SK-N-SH (cell line): ENCODE data around the gene NF2. TPM values are rescaled to one million over a fixed set of nuclear protein-coding genes. Genes with fewer than 3 reads are reported as not detected.
A peak's percentile ranks its signal among the peaks of the same experiment; 100 is the strongest.

Source experiments
- CTCF ChIA-PET: fragments of 300-600, 350-600 bp; formaldehyde crosslinking; extraction: SDS; loops from one replicate; lab custom pipeline; 2021; lab: Yijun Ruan, JAX
- POLR2A ChIA-PET: fragments of 350-600 bp; sonication (Branson Sonifier 250); formaldehyde crosslinking; extraction: SDS; loops from one replicate; lab custom pipeline; 2020; ENCODE audit warnings: antibody characterized with exemption, inconsistent platforms; lab: Yijun Ruan, JAX
- DNase-seq: peaks from one replicate; pipeline ENCODE4 v3.0.0; 2012
- H2AFZ ChIP-seq: fragments of 200-600 bp; sonication (generic); 2 replicates; pipeline ENCODE4 v1.8.1; 2016; ENCODE audit warnings: antibody characterized with exemption, mild to moderate bottlenecking, low read depth
- H3F3A ChIP-seq: fragments of 200-600 bp; sonication (generic); replicated peaks from 2 replicates; pipeline ENCODE3; 2016; ENCODE audit warnings: antibody characterized with exemption, mild to moderate bottlenecking; ENCODE audit not compliant: insufficient read depth
- H3K27ac ChIP-seq, 2 experiments: fragments of 200-500 bp in 1 of 2; fragments of 200-600 bp in 1 of 2; sonication (Bioruptor generic) in 1 of 2; sonication (generic), shearing (Covaris generic) in 1 of 2; 2 replicates each; pipeline versions ENCODE4 v1.5.1 to v1.6.1; 2014 to 2016; ENCODE audit warnings: low read depth in 2 of 2, inconsistent platforms in 1 of 2, low read length in 1 of 2, mild to moderate bottlenecking in 1 of 2, mixed read lengths in 1 of 2
- H3K27me3 ChIP-seq: fragments of 200-600 bp; sonication (generic), shearing (Covaris generic); 2 replicates; pipeline ENCODE4 v1.6.1; 2016; ENCODE audit warnings: mixed run types; ENCODE audit not compliant: insufficient read depth
- H3K36me3 ChIP-seq, 2 experiments: fragments of 200-500 bp in 1 of 2; fragments of 200-600 bp in 1 of 2; sonication (Bioruptor generic) in 1 of 2; sonication (generic) in 1 of 2; replicated peaks in 1 of 2; 2 replicates each; pipeline versions ENCODE3 to v1.5.1; 2014 to 2016; ENCODE audit warnings: low read length in 1 of 2, mild to moderate bottlenecking in 1 of 2; ENCODE audit not compliant: insufficient read depth in 2 of 2, control insufficient read depth in 1 of 2
- H3K4me1 ChIP-seq, 2 experiments: fragments of 200-500 bp in 1 of 2; fragments of 200-600 bp in 1 of 2; sonication (Bioruptor generic) in 1 of 2; sonication (generic), shearing (Covaris generic) in 1 of 2; 2 replicates each; pipeline versions ENCODE4 v1.5.1 to v1.6.1; 2014 to 2016; ENCODE audit warnings: low read depth in 1 of 2, low read length in 1 of 2, mixed run types in 1 of 2; ENCODE audit not compliant: insufficient read depth in 2 of 2, control insufficient read depth in 1 of 2
- H3K4me2 ChIP-seq: fragments of 200-600 bp; sonication (generic), shearing (Covaris generic); 2 replicates; pipeline ENCODE4 v1.6.1; 2017; ENCODE audit warnings: mixed run types
- H3K4me3 ChIP-seq, 2 experiments: fragments of 200-500 bp in 1 of 2; fragments of 200-600 bp in 1 of 2; sonication (Bioruptor generic) in 1 of 2; sonication (generic), shearing (Covaris generic) in 1 of 2; 2 replicates each; pipeline versions ENCODE4 v1.5.1 to v1.8.1; 2014 to 2016; ENCODE audit warnings: low read depth in 2 of 2, inconsistent platforms in 1 of 2, low read length in 1 of 2, mild to moderate bottlenecking in 1 of 2, mixed read lengths in 1 of 2, moderate library complexity in 1 of 2
- H3K79me2 ChIP-seq: fragments of 200-600 bp; sonication (generic); 2 replicates; pipeline ENCODE4 v1.8.1; 2017; ENCODE audit warnings: mild to moderate bottlenecking; ENCODE audit not compliant: insufficient read depth
- H3K9ac ChIP-seq: fragments of 200-600 bp; sonication (generic); 2 replicates; pipeline ENCODE4 v1.6.1; 2017; ENCODE audit warnings: mixed run types
- H3K9me2 ChIP-seq: fragments of 200-600 bp; sonication (generic); 2 replicates; pipeline ENCODE4 v1.6.1; 2017; ENCODE audit warnings: mixed run types
- H3K9me3 ChIP-seq: fragments of 200-600 bp; sonication (generic); 2 replicates; pipeline ENCODE4 v1.6.1; 2017; ENCODE audit warnings: mixed run types, mild to moderate bottlenecking, moderate library complexity
- H4K20me1 ChIP-seq: fragments of 200-600 bp; sonication (generic); 2 replicates; pipeline ENCODE4 v1.6.1; 2017; ENCODE audit warnings: mild to moderate bottlenecking, mixed run types; ENCODE audit not compliant: insufficient read depth
- FOXM1 ChIP-seq: IDR thresholded peaks from 2 replicates; pipeline ENCODE4 v1.4.0; 2012; ENCODE audit warnings: low read depth, mild to moderate bottlenecking
- JUND ChIP-seq: IDR thresholded peaks from 2 replicates; pipeline ENCODE4 v1.4.0; 2012
- MEF2A ChIP-seq: IDR thresholded peaks from 2 replicates; pipeline ENCODE4 v1.4.0; 2012; ENCODE audit warnings: low read depth, borderline replicate concordance
- NFIC ChIP-seq: IDR thresholded peaks from 2 replicates; pipeline ENCODE4 v1.4.0; 2012; ENCODE audit warnings: borderline replicate concordance
- POLR2AphosphoS5 ChIP-seq: IDR thresholded peaks from 2 replicates; pipeline ENCODE4 v1.6.1; 2012; ENCODE audit warnings: low read depth, low read length
- RAD21 ChIP-seq: IDR thresholded peaks from 2 replicates; pipeline ENCODE4 v1.6.1; 2012; ENCODE audit warnings: mild to moderate bottlenecking, low read length
- SIN3A ChIP-seq: IDR thresholded peaks from 2 replicates; pipeline ENCODE4 v1.6.1; 2012; ENCODE audit warnings: low read depth, mild to moderate bottlenecking, low read length, moderate library complexity, borderline replicate concordance
- SMC3 ChIP-seq: IDR thresholded peaks from 2 replicates; pipeline ENCODE4 v1.6.1; 2012; ENCODE audit warnings: low read depth, low read length, improper control_type of control experiment
- TCF12 ChIP-seq: IDR thresholded peaks from 2 replicates; pipeline ENCODE4 v1.4.0; 2012
- TEAD4 ChIP-seq: IDR thresholded peaks from 2 replicates; pipeline ENCODE4 v1.4.0; 2012; ENCODE audit warnings: mild to moderate bottlenecking, borderline replicate concordance; ENCODE audit not compliant: insufficient read depth
- YY1 ChIP-seq: IDR thresholded peaks from 2 replicates; pipeline ENCODE4 v1.4.0; 2012; ENCODE audit warnings: low read depth, mild to moderate bottlenecking
- WGBS: methylation state at CpG from one replicate; pipeline ENCODE4 v1.1.6; 2017; ENCODE audit warnings: low lambda C conversion rate; 5-methylcytosine and 5-hydroxymethylcytosine counted together
- polyA plus RNA-seq, 3 experiments: library from polyadenylated mRNA; depleted of rRNA; stranded (reverse); fragments of >200 nt; gene quantifications; 2 replicates each; pipeline ENCODE4 v1.2.3, GENCODE V29; 2012
- TF ChIP-seq, protein P1 (sequence below): IDR thresholded peaks from 2 replicates; pipeline ENCODE4 v1.4.0; 2012; ENCODE audit warnings: low read depth, borderline replicate concordance
- TF ChIP-seq, protein P2 (sequence below): fragments of 150-350 bp; IDR thresholded peaks from 2 replicates; pipeline ENCODE4 v1.6.1; 2016; ENCODE audit warnings: mild to moderate bottlenecking, low read depth, low read length
- TF ChIP-seq, protein P3 (sequence below): IDR thresholded peaks from 2 replicates; pipeline ENCODE4 v1.6.1; 2012; ENCODE audit warnings: mild to moderate bottlenecking, low read depth, low read length, moderate library complexity
- TF ChIP-seq, protein P4 (sequence below): fragments of 200-600 bp; sonication (generic); IDR thresholded peaks from 2 replicates; pipeline ENCODE4 v1.6.1; 2017; ENCODE audit warnings: antibody characterized with exemption, mild to moderate bottlenecking, moderate library complexity

The NF2 gene
- polyA plus RNA-seq, 1 of the 3 experiments (the other 2 are of a cell fraction), result 44.1 TPM

DNA sequence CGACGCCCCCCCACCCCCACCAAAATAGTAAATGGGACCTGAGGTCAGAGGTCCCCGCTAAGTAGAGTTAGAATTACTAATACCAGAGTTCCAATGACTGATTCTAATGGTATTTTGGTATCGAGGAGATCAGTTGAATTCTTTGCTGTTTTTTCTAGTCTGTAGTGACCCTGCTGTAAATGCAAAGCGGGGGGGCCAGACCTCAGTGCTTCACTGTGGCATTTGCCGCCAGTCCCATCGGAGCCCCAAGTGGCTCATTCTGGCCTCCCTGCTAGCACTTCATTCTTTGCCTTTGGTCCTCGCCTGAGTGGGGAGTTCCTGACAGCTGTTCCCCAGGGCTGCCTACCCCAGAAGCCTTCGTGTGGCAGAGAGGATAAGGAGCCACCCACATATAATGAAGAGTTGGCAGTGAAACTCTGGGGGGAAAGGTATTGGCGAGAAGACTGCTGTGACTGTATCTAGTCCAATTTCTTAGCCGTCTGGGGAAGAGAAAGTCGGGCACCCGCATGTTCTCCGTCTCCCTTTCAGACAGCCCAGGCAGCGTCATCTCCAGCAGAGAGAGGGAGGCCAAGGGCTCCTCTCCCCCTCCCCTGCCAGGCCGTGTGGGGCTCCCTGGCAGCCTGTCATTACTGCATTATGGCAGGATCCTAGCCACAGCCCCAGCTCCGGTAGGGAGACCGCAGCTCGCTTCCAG lies 96.9 kb downstream of the NF2 start:
- peaks cover 3 to 4% of the 10 kb centered on the region in 2 experiments for H3K36me3 ChIP-seq
- H3K4me1 ChIP-seq, result peaks cover 12 to 85% of the 10 kb centered on the region in 2 experiments; a peak in 2 of 4 replicates
- no peaks in the 10 kb centered on the region for H3K79me2 ChIP-seq
- no peaks in the 10 kb centered on the region for H3K27me3 ChIP-seq
- H3K4me2 ChIP-seq, result peak overlapping the region; percentile 1; the same call in 1 of the 2 replicates
- no peaks in the 10 kb centered on the region for H3K9me3 ChIP-seq
- ChIA-PET POLR2A (no interaction called here), CTCF (interaction anchor here (0.6 to 3.0 kb wide), 4 partner anchors 11 to 305 kb away, joined by 3 to 25 read pairs (median 10); no protein-coding TSS in a partner anchor)
- no peak overlapping the region for H3K4me3 ChIP-seq
- TF ChIP-seq POLR2AphosphoS5 (no peak), RAD21 (no peak), SIN3A (no peak), TCF12 (no peak), NFIC (no peak), JUND (peak; percentile 20; the same call in 1 of the 2 replicates)
- TF ChIP-seq, protein P1, sequence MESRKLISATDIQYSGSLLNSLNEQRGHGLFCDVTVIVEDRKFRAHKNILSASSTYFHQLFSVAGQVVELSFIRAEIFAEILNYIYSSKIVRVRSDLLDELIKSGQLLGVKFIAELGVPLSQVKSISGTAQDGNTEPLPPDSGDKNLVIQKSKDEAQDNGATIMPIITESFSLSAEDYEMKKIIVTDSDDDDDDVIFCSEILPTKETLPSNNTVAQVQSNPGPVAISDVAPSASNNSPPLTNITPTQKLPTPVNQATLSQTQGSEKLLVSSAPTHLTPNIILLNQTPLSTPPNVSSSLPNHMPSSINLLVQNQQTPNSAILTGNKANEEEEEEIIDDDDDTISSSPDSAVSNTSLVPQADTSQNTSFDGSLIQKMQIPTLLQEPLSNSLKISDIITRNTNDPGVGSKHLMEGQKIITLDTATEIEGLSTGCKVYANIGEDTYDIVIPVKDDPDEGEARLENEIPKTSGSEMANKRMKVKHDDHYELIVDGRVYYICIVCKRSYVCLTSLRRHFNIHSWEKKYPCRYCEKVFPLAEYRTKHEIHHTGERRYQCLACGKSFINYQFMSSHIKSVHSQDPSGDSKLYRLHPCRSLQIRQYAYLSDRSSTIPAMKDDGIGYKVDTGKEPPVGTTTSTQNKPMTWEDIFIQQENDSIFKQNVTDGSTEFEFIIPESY, result no peak
- no peak overlapping the region for H3K9ac ChIP-seq
- no peak overlapping the region for H3K27ac ChIP-seq
- WGBS, result 71% methylated on average over 16 of the region's 19 CpGs
- no peaks in the 10 kb centered on the region for H3K9me2 ChIP-seq
- H2AFZ ChIP-seq, result no peak overlapping the region
- no peaks in the 10 kb centered on the region for H4K20me1 ChIP-seq
- DNase-seq, result no peak
- H3F3A ChIP-seq, result no peaks in the 10 kb centered on the region

DNA sequence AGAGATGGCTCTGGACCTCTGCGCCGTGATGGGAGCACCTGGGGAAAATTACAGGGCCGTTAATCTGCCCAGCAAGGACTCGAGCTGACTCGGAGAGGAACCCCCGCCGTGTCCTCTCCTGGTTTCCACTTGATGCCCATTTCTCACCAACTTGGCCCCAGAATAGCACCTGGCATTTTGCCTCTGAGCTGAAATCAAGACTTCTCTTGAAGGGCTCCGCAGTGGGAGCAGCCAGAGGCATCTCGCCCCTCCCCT lies 97.4 kb downstream of the NF2 start:
- TF ChIP-seq FOXM1 (no peak), MEF2A (no peak), SMC3 (no peak), TEAD4 (no peak), YY1 (no peak)
- TF ChIP-seq, protein P2, sequence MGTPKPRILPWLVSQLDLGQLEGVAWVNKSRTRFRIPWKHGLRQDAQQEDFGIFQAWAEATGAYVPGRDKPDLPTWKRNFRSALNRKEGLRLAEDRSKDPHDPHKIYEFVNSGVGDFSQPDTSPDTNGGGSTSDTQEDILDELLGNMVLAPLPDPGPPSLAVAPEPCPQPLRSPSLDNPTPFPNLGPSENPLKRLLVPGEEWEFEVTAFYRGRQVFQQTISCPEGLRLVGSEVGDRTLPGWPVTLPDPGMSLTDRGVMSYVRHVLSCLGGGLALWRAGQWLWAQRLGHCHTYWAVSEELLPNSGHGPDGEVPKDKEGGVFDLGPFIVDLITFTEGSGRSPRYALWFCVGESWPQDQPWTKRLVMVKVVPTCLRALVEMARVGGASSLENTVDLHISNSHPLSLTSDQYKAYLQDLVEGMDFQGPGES, result no peak
- TF ChIP-seq, protein P3, sequence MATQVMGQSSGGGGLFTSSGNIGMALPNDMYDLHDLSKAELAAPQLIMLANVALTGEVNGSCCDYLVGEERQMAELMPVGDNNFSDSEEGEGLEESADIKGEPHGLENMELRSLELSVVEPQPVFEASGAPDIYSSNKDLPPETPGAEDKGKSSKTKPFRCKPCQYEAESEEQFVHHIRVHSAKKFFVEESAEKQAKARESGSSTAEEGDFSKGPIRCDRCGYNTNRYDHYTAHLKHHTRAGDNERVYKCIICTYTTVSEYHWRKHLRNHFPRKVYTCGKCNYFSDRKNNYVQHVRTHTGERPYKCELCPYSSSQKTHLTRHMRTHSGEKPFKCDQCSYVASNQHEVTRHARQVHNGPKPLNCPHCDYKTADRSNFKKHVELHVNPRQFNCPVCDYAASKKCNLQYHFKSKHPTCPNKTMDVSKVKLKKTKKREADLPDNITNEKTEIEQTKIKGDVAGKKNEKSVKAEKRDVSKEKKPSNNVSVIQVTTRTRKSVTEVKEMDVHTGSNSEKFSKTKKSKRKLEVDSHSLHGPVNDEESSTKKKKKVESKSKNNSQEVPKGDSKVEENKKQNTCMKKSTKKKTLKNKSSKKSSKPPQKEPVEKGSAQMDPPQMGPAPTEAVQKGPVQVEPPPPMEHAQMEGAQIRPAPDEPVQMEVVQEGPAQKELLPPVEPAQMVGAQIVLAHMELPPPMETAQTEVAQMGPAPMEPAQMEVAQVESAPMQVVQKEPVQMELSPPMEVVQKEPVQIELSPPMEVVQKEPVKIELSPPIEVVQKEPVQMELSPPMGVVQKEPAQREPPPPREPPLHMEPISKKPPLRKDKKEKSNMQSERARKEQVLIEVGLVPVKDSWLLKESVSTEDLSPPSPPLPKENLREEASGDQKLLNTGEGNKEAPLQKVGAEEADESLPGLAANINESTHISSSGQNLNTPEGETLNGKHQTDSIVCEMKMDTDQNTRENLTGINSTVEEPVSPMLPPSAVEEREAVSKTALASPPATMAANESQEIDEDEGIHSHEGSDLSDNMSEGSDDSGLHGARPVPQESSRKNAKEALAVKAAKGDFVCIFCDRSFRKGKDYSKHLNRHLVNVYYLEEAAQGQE, result no peak
- TF ChIP-seq, protein P1, result no peak
- TF ChIP-seq, protein P4, sequence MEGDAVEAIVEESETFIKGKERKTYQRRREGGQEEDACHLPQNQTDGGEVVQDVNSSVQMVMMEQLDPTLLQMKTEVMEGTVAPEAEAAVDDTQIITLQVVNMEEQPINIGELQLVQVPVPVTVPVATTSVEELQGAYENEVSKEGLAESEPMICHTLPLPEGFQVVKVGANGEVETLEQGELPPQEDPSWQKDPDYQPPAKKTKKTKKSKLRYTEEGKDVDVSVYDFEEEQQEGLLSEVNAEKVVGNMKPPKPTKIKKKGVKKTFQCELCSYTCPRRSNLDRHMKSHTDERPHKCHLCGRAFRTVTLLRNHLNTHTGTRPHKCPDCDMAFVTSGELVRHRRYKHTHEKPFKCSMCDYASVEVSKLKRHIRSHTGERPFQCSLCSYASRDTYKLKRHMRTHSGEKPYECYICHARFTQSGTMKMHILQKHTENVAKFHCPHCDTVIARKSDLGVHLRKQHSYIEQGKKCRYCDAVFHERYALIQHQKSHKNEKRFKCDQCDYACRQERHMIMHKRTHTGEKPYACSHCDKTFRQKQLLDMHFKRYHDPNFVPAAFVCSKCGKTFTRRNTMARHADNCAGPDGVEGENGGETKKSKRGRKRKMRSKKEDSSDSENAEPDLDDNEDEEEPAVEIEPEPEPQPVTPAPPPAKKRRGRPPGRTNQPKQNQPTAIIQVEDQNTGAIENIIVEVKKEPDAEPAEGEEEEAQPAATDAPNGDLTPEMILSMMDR, result no peak
- POLR2A ChIA-PET, result no interaction called here

More for the DNA sequence above, 97.4 kb downstream of the NF2 start:
- H3K36me3 ChIP-seq, result peaks cover 3% of the 10 kb centered on the region in 2 experiments
- no peaks in the 10 kb centered on the region for H3K79me2 ChIP-seq
- H2AFZ ChIP-seq, result no peak overlapping the region
- H3K27me3 ChIP-seq, result no peaks in the 10 kb centered on the region
- H3K4me1 ChIP-seq, result peaks cover 12 to 85% of the 10 kb centered on the region in 2 experiments; a peak in 2 of 4 replicates
- no peaks in the 10 kb centered on the region for H3K9me3 ChIP-seq
- DNase-seq, result peak; percentile 21
- no peak overlapping the region for H3K4me3 ChIP-seq
- no peaks in the 10 kb centered on the region for H4K20me1 ChIP-seq
- 57% methylated on average over 3 of the region's 9 CpGs for WGBS
- H3K27ac ChIP-seq, result peak overlapping the region in 1 of 2 experiments; percentile 69; a peak in 1 of 4 replicates
- H3K9ac ChIP-seq, result no peak overlapping the region
- H3K9me2 ChIP-seq, result no peaks in the 10 kb centered on the region
- CTCF ChIA-PET, result interaction anchor here (1.0 to 3.2 kb wide), 5 partner anchors 11 to 304 kb away, joined by 4 to 25 read pairs (median 12); no protein-coding TSS in a partner anchor
- no peaks in the 10 kb centered on the region for H3F3A ChIP-seq
- H3K4me2 ChIP-seq, result 0 out of 2 replicates have a peak overlapping the region, but pooled peaks have one; percentile 1
